22Rv1 (cell line): ENCODE data around the gene MAGI1.

Experiments used
- H3K27ac ChIP-seq: fragments of 450-650 bp; 2 replicates; pipeline ENCODE4 v1.5.1; 2017
- ZFX ChIP-seq: fragments of 450-650 bp; IDR thresholded peaks from 2 replicates; pipeline ENCODE4 v1.6.1; 2017; ENCODE audit warnings: antibody characterized with exemption, borderline replicate concordance
- TF ChIP-seq, protein P1 (sequence below): fragments of 450-650 bp; IDR thresholded peaks from 2 replicates; pipeline ENCODE4 v1.5.1; 2017; ENCODE audit warnings: mild to moderate bottlenecking

The MAGI1 gene

DNA sequence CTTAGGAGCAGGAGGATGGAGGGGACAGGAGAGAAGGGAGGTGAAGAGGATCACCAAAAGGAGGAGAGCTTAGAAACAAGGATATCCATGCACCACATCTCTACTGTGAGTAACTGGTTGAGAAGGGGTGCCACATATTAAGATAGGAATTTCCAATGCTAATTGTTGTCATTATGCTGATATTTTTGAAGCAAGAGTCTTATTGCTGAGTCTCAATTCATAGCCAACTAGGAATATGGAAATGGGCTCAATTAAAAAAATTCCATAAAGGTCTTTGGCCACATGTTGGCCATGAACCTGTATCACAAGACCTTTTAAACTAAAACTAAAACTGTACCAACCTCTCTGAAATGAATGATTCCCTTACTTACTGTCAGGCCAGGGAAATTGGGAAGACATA, 642.6 kb downstream of the MAGI1 start:
- TF ChIP-seq ZFX = no peak
- TF ChIP-seq, protein P1, sequence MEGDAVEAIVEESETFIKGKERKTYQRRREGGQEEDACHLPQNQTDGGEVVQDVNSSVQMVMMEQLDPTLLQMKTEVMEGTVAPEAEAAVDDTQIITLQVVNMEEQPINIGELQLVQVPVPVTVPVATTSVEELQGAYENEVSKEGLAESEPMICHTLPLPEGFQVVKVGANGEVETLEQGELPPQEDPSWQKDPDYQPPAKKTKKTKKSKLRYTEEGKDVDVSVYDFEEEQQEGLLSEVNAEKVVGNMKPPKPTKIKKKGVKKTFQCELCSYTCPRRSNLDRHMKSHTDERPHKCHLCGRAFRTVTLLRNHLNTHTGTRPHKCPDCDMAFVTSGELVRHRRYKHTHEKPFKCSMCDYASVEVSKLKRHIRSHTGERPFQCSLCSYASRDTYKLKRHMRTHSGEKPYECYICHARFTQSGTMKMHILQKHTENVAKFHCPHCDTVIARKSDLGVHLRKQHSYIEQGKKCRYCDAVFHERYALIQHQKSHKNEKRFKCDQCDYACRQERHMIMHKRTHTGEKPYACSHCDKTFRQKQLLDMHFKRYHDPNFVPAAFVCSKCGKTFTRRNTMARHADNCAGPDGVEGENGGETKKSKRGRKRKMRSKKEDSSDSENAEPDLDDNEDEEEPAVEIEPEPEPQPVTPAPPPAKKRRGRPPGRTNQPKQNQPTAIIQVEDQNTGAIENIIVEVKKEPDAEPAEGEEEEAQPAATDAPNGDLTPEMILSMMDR = no peak
- no peak overlapping the region for H3K27ac ChIP-seq

DNA sequence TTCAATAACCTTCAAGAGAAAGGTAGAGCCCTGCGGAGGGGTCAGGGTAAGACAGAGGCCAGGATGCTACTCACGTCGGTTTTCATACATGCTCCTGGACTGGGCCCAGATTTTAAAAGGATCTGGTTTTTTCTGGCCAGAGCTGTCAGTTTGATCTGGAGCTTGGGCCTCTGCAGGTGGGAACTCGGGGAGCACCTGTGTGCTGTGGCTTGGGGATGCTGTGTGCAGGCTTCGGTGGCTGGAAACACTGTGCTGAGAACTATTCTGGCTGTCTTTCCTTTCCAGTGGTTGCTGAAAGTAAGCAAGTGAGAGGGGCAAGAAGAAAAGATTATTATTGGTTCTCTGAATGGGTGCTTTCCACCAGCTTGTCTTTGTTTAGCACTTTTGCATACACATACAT, 647.6 kb downstream of the MAGI1 start:
- TF ChIP-seq, protein P1 = no peak
- TF ChIP-seq ZFX = no peak
- H3K27ac ChIP-seq = no peak overlapping the region

DNA sequence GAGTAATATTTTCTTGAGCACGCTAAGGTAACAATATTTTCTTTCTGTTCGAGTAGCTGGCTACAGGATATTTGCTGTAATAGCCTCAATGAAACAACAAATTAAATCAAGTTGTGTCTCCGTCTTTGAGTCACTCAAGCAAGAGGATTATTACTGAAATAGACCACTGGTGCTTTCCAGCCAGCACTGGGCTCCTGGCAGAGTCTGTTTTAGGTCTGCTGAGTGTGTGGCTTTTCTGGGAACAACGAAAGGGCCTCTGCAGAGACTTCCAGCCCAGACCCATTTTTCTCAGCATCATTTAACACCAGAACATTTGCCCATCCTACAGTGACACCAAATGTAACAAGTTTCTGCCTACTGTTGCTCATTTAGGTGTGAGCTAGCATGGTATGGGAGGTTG, 652.9 kb downstream of the MAGI1 start:
- H3K27ac ChIP-seq = no peak overlapping the region
- no peak for TF ChIP-seq ZFX
- TF ChIP-seq, protein P1 = no peak

DNA sequence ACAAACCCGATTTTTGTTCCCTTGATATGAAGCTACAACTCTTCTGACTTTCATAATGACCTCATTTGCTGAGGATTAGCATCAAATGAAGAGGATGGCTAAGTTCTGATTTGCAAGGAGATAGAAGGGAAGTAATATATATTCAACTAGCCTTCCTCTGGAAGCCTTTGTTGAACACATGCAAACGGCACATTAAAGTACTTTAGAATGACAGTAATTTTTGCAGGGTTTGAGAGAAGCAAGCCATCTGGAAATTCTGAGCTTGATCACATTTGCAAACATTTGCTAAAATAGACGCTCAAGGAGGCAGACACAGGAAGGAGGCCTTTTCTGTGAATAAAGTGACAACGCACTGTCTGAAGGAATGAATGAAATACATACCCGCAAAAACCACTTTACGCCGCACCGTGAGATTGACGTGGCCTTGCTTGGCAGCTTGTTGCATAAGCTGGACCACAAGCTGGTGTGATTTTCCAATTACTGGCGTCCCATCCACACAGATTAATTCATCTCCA, 657.2 kb downstream of the MAGI1 start:
- no peak for TF ChIP-seq ZFX
- TF ChIP-seq, protein P1 = no peak
- no peak overlapping the region for H3K27ac ChIP-seq

DNA sequence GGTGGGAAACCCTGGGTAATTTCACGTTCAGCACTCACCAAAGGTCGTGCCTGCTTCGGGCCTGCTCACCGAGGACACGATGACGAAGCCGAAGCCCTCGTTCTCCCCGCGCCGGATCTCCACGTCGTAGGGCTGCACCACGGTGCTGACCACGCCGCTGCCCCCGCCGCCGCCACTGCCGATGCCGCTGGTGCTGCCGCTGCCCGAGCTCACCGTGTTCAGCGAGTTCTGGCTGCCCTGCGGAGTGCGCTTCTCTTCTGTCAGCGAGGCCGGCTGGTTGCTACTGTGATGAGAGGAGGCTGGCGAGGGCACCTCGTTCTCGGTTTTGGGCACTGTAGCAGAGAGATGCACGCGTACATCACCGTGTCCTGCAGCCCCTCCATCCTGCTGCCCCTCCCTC, 659.5 kb downstream of the MAGI1 start:
- no peak for TF ChIP-seq ZFX
- TF ChIP-seq, protein P1 = no peak
- no peak overlapping the region for H3K27ac ChIP-seq

DNA sequence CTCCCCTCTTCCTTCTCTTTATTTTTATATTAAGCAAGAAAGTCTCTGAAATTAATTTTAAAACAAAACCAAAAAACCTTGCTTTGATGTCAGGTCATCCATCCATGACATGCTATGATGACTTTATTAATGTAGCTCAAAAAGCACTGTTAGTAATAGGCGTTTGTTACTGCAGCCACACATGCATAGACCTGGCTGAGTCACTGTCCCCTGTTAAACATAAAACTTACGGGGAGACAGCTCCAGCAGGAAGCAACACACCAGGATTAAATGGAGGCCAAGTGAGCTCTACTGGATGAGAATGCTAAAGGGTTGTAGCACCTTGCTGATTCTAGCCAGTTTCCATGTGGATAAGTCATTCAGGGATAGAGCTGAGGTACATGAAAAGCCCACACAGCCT, 661.1 kb downstream of the MAGI1 start:
- TF ChIP-seq, protein P1 = no peak
- TF ChIP-seq ZFX = no peak
- H3K27ac ChIP-seq = no peak overlapping the region

DNA sequence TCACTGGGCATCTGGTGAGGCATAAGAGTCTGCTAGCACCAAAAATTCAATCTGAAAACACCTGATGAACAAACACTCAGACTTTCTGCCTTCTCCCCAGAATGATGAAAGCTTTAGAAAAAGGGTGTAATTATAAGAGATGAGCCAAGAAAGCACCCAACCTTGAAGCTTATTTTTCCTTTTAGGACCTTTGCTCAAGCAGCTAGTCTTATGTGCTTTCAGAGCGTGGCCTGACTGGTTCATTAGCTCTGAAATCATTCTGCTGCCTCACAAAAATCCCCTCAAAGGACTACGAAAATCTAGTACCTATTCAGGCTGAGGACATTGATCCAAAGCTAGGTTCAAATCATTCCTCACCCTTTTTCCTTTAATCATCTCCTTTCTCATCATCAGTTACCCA, 662.3 kb downstream of the MAGI1 start:
- no peak overlapping the region for H3K27ac ChIP-seq
- no peak for TF ChIP-seq ZFX
- TF ChIP-seq, protein P1 = no peak
